ENCODE measurements around the gene RNASEL. TPM values are rescaled to one million over a fixed set of nuclear protein-coding genes. Genes with fewer than 3 reads are reported as not detected.
A peak's percentile ranks its signal among the peaks of the same experiment; 100 is the strongest.

The RNASEL gene
- total RNA-seq, 1 experiment from 2014 or later: 7.0 TPM

DNA sequence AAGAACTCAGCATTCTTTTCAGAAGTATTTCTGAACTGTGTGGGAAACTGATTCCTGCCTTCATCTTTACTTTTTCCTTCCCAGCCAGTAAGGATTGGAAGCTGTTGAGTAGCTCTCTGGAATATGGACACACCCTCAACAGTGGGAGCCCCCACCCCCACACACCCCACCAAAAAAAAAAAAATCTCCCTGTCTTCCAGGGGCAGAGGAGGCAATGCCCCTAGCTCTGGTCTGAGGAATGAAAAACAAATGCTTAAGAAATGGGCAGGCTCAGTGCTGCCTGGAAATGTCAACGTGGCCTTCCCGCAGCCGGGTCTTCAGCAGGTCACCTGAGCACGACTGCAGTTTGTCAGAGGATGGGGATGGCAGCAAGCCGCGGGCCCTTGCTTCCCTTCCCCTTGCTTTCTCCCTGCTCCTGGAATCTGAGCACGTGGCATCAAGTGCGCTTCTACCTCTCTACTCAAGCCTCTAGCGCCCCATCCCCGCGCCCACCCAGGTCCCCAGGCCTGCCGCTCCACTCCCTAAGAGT lies 14.7 kb upstream of the RNASEL start:
- no peak overlapping the region for H3K27ac Mint-ChIP-seq (ENCODE audit: unreplicated experiment)
- no TSS peak for BruUV-seq (replicated peaks)
- CTCF ChIA-PET: interaction anchor here (0.7 to 14.5 kb wide), 2 partner anchors 181 to 186 kb away, joined by 3 to 226 read pairs; partner anchors contain the start of gene NPL

DNA sequence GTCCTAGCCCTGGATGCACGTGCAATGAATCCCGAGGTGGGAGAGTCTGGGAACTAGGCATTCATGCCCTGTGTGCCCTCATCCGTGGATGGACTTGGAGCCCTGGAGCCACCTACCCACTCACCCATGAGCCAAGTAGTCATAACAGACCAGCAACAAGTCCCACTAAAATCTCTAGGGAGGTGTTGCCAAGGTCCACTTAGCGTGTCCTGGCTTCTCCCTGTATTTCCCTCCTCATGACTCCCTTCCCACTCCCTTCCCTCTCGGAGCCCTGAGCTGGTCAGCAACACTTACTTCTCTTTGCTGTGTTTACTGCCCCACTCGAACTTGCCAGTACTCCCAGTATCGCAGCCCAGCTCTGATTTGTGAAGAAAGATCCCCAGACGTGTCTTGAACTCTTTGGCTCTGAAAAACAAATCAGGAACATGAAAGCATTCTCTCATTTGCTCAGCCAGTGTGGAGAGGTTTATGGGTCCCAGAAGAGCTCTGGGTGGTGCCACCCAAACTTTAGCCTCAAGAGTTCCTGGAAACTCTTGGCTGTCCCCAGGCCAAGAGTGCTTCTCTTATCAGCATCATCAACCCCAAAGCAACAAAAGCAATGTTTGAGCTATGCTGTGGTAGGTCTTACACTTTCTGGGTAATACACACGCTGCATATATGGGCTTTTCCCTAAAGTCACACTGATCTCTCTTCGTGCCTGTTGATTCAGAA lies 14.0 kb upstream of the RNASEL start:
- Mint-ChIP-seq H3K4me3 (ENCODE audit: low read depth, unreplicated experiment) (peak overlapping the region; percentile 77), H3K27me3 (ENCODE audit: unreplicated experiment) (peaks cover 16% of the 10 kb centered on the region), H3K27ac (ENCODE audit: unreplicated experiment) (no peak overlapping the region), H3K36me3 (ENCODE audit: insufficient read depth, unreplicated experiment) (peaks cover 15% of the 10 kb centered on the region), H3K4me1 (ENCODE audit: low read depth, unreplicated experiment) (no peaks in the 10 kb centered on the region), H3K9me3 (ENCODE audit: low read depth, unreplicated experiment) (no peaks in the 10 kb centered on the region)
- no peak for TF ChIP-seq CTCF (IDR thresholded peaks at IDR 0.05; ENCODE audit: unreplicated experiment)
- TSS peak; percentile 43 for BruUV-seq (replicated peaks)
- CTCF ChIA-PET: interaction anchor here (0.7 to 14.5 kb wide), 2 partner anchors 181 to 187 kb away, joined by 3 to 226 read pairs; partner anchors contain the start of gene NPL
- no peak for DNase-seq
- intact Hi-C loops (cut with micrococcal nuclease; ENCODE audit: unreplicated experiment): no loop called here

More for the DNA sequence above, 14.7 kb upstream of the RNASEL start:
- Mint-ChIP-seq H3K4me3 (ENCODE audit: low read depth, unreplicated experiment) (peak overlapping the region; percentile 77), H3K9me3 (ENCODE audit: low read depth, unreplicated experiment) (no peaks in the 10 kb centered on the region), H3K36me3 (ENCODE audit: insufficient read depth, unreplicated experiment) (peaks cover 15% of the 10 kb centered on the region), H3K4me1 (ENCODE audit: low read depth, unreplicated experiment) (peaks cover under 1% of the 10 kb centered on the region), H3K27me3 (ENCODE audit: unreplicated experiment) (peaks cover 23% of the 10 kb centered on the region)
- DNase-seq: no peak
- no peak for TF ChIP-seq CTCF (IDR thresholded peaks at IDR 0.05; ENCODE audit: unreplicated experiment)
- intact Hi-C loops (cut with micrococcal nuclease; ENCODE audit: unreplicated experiment): loop anchor here (1.0 kb wide), 1 partner anchor 78 kb away; no protein-coding TSS in a partner anchor

DNA sequence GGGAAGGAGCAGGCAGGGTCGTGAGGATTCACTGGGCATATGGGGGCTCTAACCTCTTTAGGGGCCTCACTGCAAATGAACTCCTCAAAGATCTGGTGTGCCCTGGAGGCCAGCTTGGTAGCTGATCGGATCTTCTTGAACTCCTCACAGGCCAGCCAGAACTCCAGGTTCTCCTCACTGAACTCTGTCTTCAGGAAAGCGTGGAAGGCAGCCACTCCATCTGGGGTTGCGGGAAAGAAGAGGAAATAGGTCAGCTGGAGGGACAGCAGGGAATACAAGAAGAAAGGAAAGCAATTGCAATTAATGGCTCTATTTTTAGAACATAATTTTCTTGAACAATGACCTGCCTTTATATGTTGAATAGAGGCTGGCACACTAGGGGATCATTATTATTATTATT lies 12.9 kb upstream of the RNASEL start:
- no peak for DNase-seq

DNA sequence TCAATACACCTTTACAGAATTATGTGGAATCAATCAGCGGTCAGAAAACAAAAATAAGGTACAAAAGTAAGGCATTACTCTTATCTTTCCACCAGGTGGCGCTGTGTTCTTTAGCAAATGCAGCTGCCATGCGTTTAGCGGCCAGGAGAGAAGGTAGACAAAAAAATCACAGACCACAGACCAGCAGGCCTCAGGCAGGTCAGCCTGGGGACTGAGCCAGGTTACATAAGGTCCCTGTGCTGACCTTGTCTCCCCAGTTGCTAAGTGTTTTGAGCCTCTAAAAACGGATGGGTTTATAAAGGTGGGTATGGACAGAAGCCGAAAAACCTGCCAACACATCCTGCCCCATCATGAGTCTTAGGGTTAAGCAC lies 12.3 kb upstream of the RNASEL start:
- no TSS peak for BruUV-seq (replicated peaks)
- no peak overlapping the region for H3K4me3 Mint-ChIP-seq (ENCODE audit: low read depth, unreplicated experiment)
- CTCF ChIA-PET: interaction anchor here (0.6 to 14.5 kb wide), 7 partner anchors 9 to 183 kb away, joined by 3 to 226 read pairs (median 4); partner anchors contain the start of gene RGS8
- no peak overlapping the region for H3K27ac Mint-ChIP-seq (ENCODE audit: unreplicated experiment)
- peak; percentile 76 for TF ChIP-seq CTCF (IDR thresholded peaks at IDR 0.05; ENCODE audit: unreplicated experiment)
- no peaks in the 10 kb centered on the region for H3K9me3 Mint-ChIP-seq (ENCODE audit: low read depth, unreplicated experiment)
- intact Hi-C loops (cut with micrococcal nuclease; ENCODE audit: unreplicated experiment): loop anchor here (1.0 kb wide), 1 partner anchor 183 kb away; no protein-coding TSS in a partner anchor
- DNase-seq: peak; percentile 76
- H3K36me3 Mint-ChIP-seq (ENCODE audit: insufficient read depth, unreplicated experiment): peaks cover 15% of the 10 kb centered on the region
- peaks cover 15% of the 10 kb centered on the region for H3K27me3 Mint-ChIP-seq (ENCODE audit: unreplicated experiment)
- no peaks in the 10 kb centered on the region for H3K4me1 Mint-ChIP-seq (ENCODE audit: low read depth, unreplicated experiment)

More for the DNA sequence above, 12.9 kb upstream of the RNASEL start:
- no peaks in the 10 kb centered on the region for H3K4me1 Mint-ChIP-seq (ENCODE audit: low read depth, unreplicated experiment)
- intact Hi-C loops (cut with micrococcal nuclease; ENCODE audit: unreplicated experiment): loop anchor here (1.0 kb wide), 1 partner anchor 182 kb away; no protein-coding TSS in a partner anchor
- H3K36me3 Mint-ChIP-seq (ENCODE audit: insufficient read depth, unreplicated experiment): peaks cover 15% of the 10 kb centered on the region
- peaks cover 15% of the 10 kb centered on the region for H3K27me3 Mint-ChIP-seq (ENCODE audit: unreplicated experiment)
- no peak overlapping the region for H3K4me3 Mint-ChIP-seq (ENCODE audit: low read depth, unreplicated experiment)
- TF ChIP-seq CTCF (IDR thresholded peaks at IDR 0.05; ENCODE audit: unreplicated experiment): no peak
- no TSS peak for BruUV-seq (replicated peaks)
- H3K27ac Mint-ChIP-seq (ENCODE audit: unreplicated experiment): no peak overlapping the region
- CTCF ChIA-PET: interaction anchor here (0.6 to 14.5 kb wide), 5 partner anchors 30 to 183 kb away, joined by 3 to 226 read pairs (median 3); no protein-coding TSS in a partner anchor
- no peaks in the 10 kb centered on the region for H3K9me3 Mint-ChIP-seq (ENCODE audit: low read depth, unreplicated experiment)
